ENCODE data around the gene R3HDM4.
A peak's percentile ranks its signal among the peaks of the same experiment; 100 is the strongest.
"Not testable (repeated sequence)": the region's sequence is repeated elsewhere in the genome, so short reads cannot be mapped to it uniquely, and the experiment has no call there.

The R3HDM4 gene

GRCh38 chr19:850979-851335, 62.1 kb downstream of the R3HDM4 start:
- H3K4me3 ChIP-seq (ENCODE audit: low read length in 2 of 2): no peak overlapping the region
- H2AK5ac ChIP-seq (ENCODE audit: low read depth, low read length): peak overlapping the region; percentile 84
- H3K4me1 ChIP-seq (ENCODE audit: control insufficient read depth in 2 of 2, insufficient read depth in 1 of 2, low read depth in 1 of 2, low read length in 2 of 2): peaks cover 2 to 4% of the 10 kb centered on the region in 2 donors
- peaks cover 0 to 23% (median 0%) of the 10 kb centered on the region in 3 experiments for H3K27me3 ChIP-seq (ENCODE audit: control insufficient read depth in 3 of 3, insufficient read depth in 3 of 3, low read depth in 1 of 3, low read length in 3 of 3)
- WGBS, 2 donors (ENCODE audit: extremely low coverage in 2 of 2, insufficient read length in 2 of 2, insufficient replicate concordance in 1 of 2): no CpG with 5 or more reads among the region's 13 CpGs
- H3K4ac ChIP-seq (ENCODE audit: low read length): no peak overlapping the region
- no peaks in the 10 kb centered on the region for H3K36me3 ChIP-seq (replicated peaks in 1 of 2; ENCODE audit: control insufficient read depth in 2 of 2, insufficient read depth in 2 of 2, low read length in 2 of 2)
- peak overlapping the region; percentile 94 for H2BK15ac ChIP-seq (ENCODE audit: low read length)
- no peak overlapping the region for H3K23ac ChIP-seq (ENCODE audit: low read depth, low read length, poor library complexity)
- no peak overlapping the region for H3K4me2 ChIP-seq (ENCODE audit: insufficient read depth, low read length, poor library complexity, severe bottlenecking)
- peak overlapping the region; percentile 86 for H2AFZ ChIP-seq (ENCODE audit: low read length)
- H2BK12ac ChIP-seq (ENCODE audit: low read length): no peak overlapping the region
- H4K91ac ChIP-seq (ENCODE audit: low read depth, low read length, poor library complexity): no peak overlapping the region
- H3K9ac ChIP-seq (ENCODE audit: low read depth, low read length, poor library complexity): no peak overlapping the region
- H2BK120ac ChIP-seq (ENCODE audit: low read depth, low read length): no peak overlapping the region
- H3K18ac ChIP-seq (ENCODE audit: low read length): peak overlapping the region; percentile 74
- no peak overlapping the region for H3K27ac ChIP-seq (replicated peaks; ENCODE audit: low read length)
- H4K8ac ChIP-seq (ENCODE audit: low read depth, low read length): peak overlapping the region; percentile 43
- no peak overlapping the region for H3K14ac ChIP-seq (ENCODE audit: low read length)
- no peaks in the 10 kb centered on the region for H3K9me3 ChIP-seq (replicated peaks in 1 of 2; ENCODE audit: control insufficient read depth in 2 of 2, insufficient read depth in 1 of 2, low read depth in 1 of 2, low read length in 2 of 2)
- peaks cover 2% of the 10 kb centered on the region for H3K79me1 ChIP-seq (ENCODE audit: low read depth, low read length)
- no peak for DNase-seq (ENCODE audit: low spot score)
- peak overlapping the region; percentile 13 for H2BK5ac ChIP-seq (ENCODE audit: low read length)

- Histone ChIP-seq H3K36me3 (replicated peaks in 1 of 2; ENCODE audit: control insufficient read depth in 2 of 2, insufficient read depth in 2 of 2, low read length in 2 of 2) (no peaks in the 10 kb centered on the region), H2AK5ac (ENCODE audit: low read depth, low read length) (peak overlapping the region; percentile 84), H3K4me3 (ENCODE audit: low read length in 2 of 2) (no peak overlapping the region), H3K14ac (ENCODE audit: low read length) (peak overlapping the region; percentile 71), H4K91ac (ENCODE audit: low read depth, low read length, poor library complexity) (no peak overlapping the region), H3K4ac (ENCODE audit: low read length) (peak overlapping the region; percentile 95), H2BK120ac (ENCODE audit: low read depth, low read length) (no peak overlapping the region), H3K9me3 (replicated peaks in 1 of 2; ENCODE audit: control insufficient read depth in 2 of 2, insufficient read depth in 1 of 2, low read depth in 1 of 2, low read length in 2 of 2) (no peaks in the 10 kb centered on the region), H3K4me1 (ENCODE audit: control insufficient read depth in 2 of 2, insufficient read depth in 1 of 2, low read depth in 1 of 2, low read length in 2 of 2) (peaks cover 5 to 9% of the 10 kb centered on the region in 2 donors), H3K9ac (ENCODE audit: low read depth, low read length, poor library complexity) (peak overlapping the region; percentile 21), H3K27me3 (ENCODE audit: control insufficient read depth in 3 of 3, insufficient read depth in 3 of 3, low read depth in 1 of 3, low read length in 3 of 3) (peaks cover 0 to 28% (median 0%) of the 10 kb centered on the region in 3 experiments), H2BK12ac (ENCODE audit: low read length) (peak overlapping the region; percentile 73), H2BK5ac (ENCODE audit: low read length) (peak overlapping the region; percentile 13), H4K8ac (ENCODE audit: low read depth, low read length) (peak overlapping the region; percentile 43), H3K27ac (replicated peaks; ENCODE audit: low read length) (no peak overlapping the region), H3K79me1 (ENCODE audit: low read depth, low read length) (peaks cover 2% of the 10 kb centered on the region), H3K18ac (ENCODE audit: low read length) (peak overlapping the region; percentile 74), H3K23ac (ENCODE audit: low read depth, low read length, poor library complexity) (peak overlapping the region; percentile 55), H3K4me2 (ENCODE audit: insufficient read depth, low read length, poor library complexity, severe bottlenecking) (no peak overlapping the region), H2AFZ (ENCODE audit: low read length) (peak overlapping the region; percentile 86), H2BK15ac (ENCODE audit: low read length) (peak overlapping the region; percentile 94)
- no CpG with 5 or more reads among the region's 28 CpGs for WGBS, 2 donors (ENCODE audit: extremely low coverage in 2 of 2, insufficient read length in 2 of 2, insufficient replicate concordance in 1 of 2)
- DNase-seq (ENCODE audit: low spot score): no peak
Observed at GRCh38 chr19:850221-850978, 62.6 kb downstream of the R3HDM4 start.

GRCh38 chr19:849195-849594, 63.8 kb downstream of the R3HDM4 start:
- H2BK120ac ChIP-seq (ENCODE audit: low read depth, low read length); H3K4me3 ChIP-seq (ENCODE audit: low read length in 2 of 2); H4K91ac ChIP-seq (ENCODE audit: low read depth, low read length, poor library complexity); H2BK5ac ChIP-seq (ENCODE audit: low read length); H2AK5ac ChIP-seq (ENCODE audit: low read depth, low read length); H3K36me3 ChIP-seq (replicated peaks in 1 of 2; ENCODE audit: control insufficient read depth in 2 of 2, insufficient read depth in 2 of 2, low read length in 2 of 2); H3K79me1 ChIP-seq (ENCODE audit: low read depth, low read length); H3K9ac ChIP-seq (ENCODE audit: low read depth, low read length, poor library complexity); H2AFZ ChIP-seq (ENCODE audit: low read length); H3K18ac ChIP-seq (ENCODE audit: low read length); H3K4me2 ChIP-seq (ENCODE audit: insufficient read depth, low read length, poor library complexity, severe bottlenecking); H3K9me3 ChIP-seq (replicated peaks in 1 of 2; ENCODE audit: control insufficient read depth in 2 of 2, insufficient read depth in 1 of 2, low read depth in 1 of 2, low read length in 2 of 2); H3K4me1 ChIP-seq (ENCODE audit: control insufficient read depth in 2 of 2, insufficient read depth in 1 of 2, low read depth in 1 of 2, low read length in 2 of 2); H4K8ac ChIP-seq (ENCODE audit: low read depth, low read length); H3K27ac ChIP-seq (replicated peaks; ENCODE audit: low read length); H2BK12ac ChIP-seq (ENCODE audit: low read length); H3K4ac ChIP-seq (ENCODE audit: low read length); DNase-seq (ENCODE audit: low spot score); H3K14ac ChIP-seq (ENCODE audit: low read length); H3K23ac ChIP-seq (ENCODE audit: low read depth, low read length, poor library complexity); H2BK15ac ChIP-seq (ENCODE audit: low read length): not testable (repeated sequence)
- peaks cover 0 to 35% (median 3%) of the 10 kb centered on the region in 3 experiments for H3K27me3 ChIP-seq (ENCODE audit: control insufficient read depth in 3 of 3, insufficient read depth in 3 of 3, low read depth in 1 of 3, low read length in 3 of 3)
- no CpG with 5 or more reads among the region's 8 CpGs for WGBS, 2 donors (ENCODE audit: extremely low coverage in 2 of 2, insufficient read length in 2 of 2, insufficient replicate concordance in 1 of 2)

DNA sequence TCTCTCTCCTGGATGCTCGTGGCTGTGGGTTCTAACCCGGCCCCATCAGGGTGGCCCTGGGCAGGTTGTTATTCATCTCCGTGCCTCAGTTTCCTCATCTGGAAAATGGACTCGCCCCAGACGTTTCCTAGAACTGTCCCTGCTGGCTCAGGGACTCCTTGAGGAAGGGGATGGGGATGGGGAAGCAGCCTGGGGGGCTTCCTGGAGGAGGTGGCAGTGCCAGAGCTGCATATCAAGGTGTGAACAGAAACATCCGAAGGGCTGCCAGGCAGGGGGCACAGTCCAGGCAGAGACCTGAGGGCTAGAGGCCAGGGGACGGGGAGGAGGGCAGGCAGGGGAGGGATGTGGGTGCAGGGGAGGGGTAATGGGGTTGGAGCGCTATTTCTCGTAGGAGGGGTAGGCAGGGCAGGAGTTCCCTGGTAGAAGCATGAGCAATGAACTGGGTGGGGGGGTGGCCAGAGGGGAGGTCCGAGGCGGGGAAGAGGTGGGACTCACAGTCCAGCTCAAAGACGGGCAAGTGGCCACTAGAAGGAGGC, 64.6 kb downstream of the R3HDM4 start:
- no peak overlapping the region for H3K4me3 ChIP-seq (ENCODE audit: low read length in 2 of 2)
- peak overlapping the region; percentile 21 for H3K9ac ChIP-seq (ENCODE audit: low read depth, low read length, poor library complexity)
- no peak overlapping the region for H3K4me2 ChIP-seq (ENCODE audit: insufficient read depth, low read length, poor library complexity, severe bottlenecking)
- H3K23ac ChIP-seq (ENCODE audit: low read depth, low read length, poor library complexity): no peak overlapping the region
- H2BK120ac ChIP-seq (ENCODE audit: low read depth, low read length): no peak overlapping the region
- no peak overlapping the region for H3K4ac ChIP-seq (ENCODE audit: low read length)
- no peaks in the 10 kb centered on the region for H3K9me3 ChIP-seq (replicated peaks in 1 of 2; ENCODE audit: control insufficient read depth in 2 of 2, insufficient read depth in 1 of 2, low read depth in 1 of 2, low read length in 2 of 2)
- no peak overlapping the region for H3K27ac ChIP-seq (replicated peaks; ENCODE audit: low read length)
- H4K91ac ChIP-seq (ENCODE audit: low read depth, low read length, poor library complexity): no peak overlapping the region
- WGBS, 2 donors (ENCODE audit: extremely low coverage in 2 of 2, insufficient read length in 2 of 2, insufficient replicate concordance in 1 of 2): no CpG with 5 or more reads among the region's 12 CpGs
- H2BK5ac ChIP-seq (ENCODE audit: low read length): no peak overlapping the region
- peaks cover 0 to 40% (median 8%) of the 10 kb centered on the region in 3 experiments for H3K27me3 ChIP-seq (ENCODE audit: control insufficient read depth in 3 of 3, insufficient read depth in 3 of 3, low read depth in 1 of 3, low read length in 3 of 3)
- H3K4me1 ChIP-seq (ENCODE audit: control insufficient read depth in 2 of 2, insufficient read depth in 1 of 2, low read depth in 1 of 2, low read length in 2 of 2): peaks cover 9 to 11% of the 10 kb centered on the region in 2 donors
- peaks cover 2% of the 10 kb centered on the region for H3K79me1 ChIP-seq (ENCODE audit: low read depth, low read length)
- no peak overlapping the region for H2AFZ ChIP-seq (ENCODE audit: low read length)
- DNase-seq (ENCODE audit: low spot score): no peak
- H3K36me3 ChIP-seq (replicated peaks in 1 of 2; ENCODE audit: control insufficient read depth in 2 of 2, insufficient read depth in 2 of 2, low read length in 2 of 2): no peaks in the 10 kb centered on the region
- peak overlapping the region; percentile 57 for H3K18ac ChIP-seq (ENCODE audit: low read length)
- no peak overlapping the region for H4K8ac ChIP-seq (ENCODE audit: low read depth, low read length)
- H2BK12ac ChIP-seq (ENCODE audit: low read length): no peak overlapping the region
- H3K14ac ChIP-seq (ENCODE audit: low read length): peak overlapping the region; percentile 38
- H2AK5ac ChIP-seq (ENCODE audit: low read depth, low read length): peak overlapping the region; percentile 12
- no peak overlapping the region for H2BK15ac ChIP-seq (ENCODE audit: low read length)
